ENCODE measurements around the gene RAI2.
A peak's percentile ranks its signal among the peaks of the same experiment; 100 is the strongest.

Gene RAI2

GRCh38 chrX:17809273-17809672 is 51.8 kb downstream of the RAI2 start (continued):
- TF ChIP-seq TSHZ1 (tag by site-specific recombination; IDR thresholded peaks at IDR 0.05; ENCODE audit: borderline replicate concordance) (no peak), ZSCAN16 (tag by site-specific recombination; IDR thresholded peaks at IDR 0.05) (no peak), ZSCAN23 (tag by site-specific recombination; IDR thresholded peaks at IDR 0.05) (no peak), ZNF510 (tag by site-specific recombination; IDR thresholded peaks at IDR 0.05; ENCODE audit: insufficient replicate concordance) (no peak), YY1 (tag by site-specific recombination; IDR thresholded peaks at IDR 0.05) (no peak), ZNF335 (tag by site-specific recombination; conservative IDR thresholded peaks at IDR 0.05) (no peak), AEBP2 (tag by site-specific recombination; IDR thresholded peaks at IDR 0.05; ENCODE audit: borderline replicate concordance) (no peak), ZNF768 (tag by site-specific recombination; IDR thresholded peaks at IDR 0.05) (no peak), PRDM6 (tag by site-specific recombination; IDR thresholded peaks at IDR 0.05) (peak; percentile 89), ZNF645 (tag by site-specific recombination; IDR thresholded peaks at IDR 0.05) (no peak), ZNF302 (tag by site-specific recombination; IDR thresholded peaks at IDR 0.05; ENCODE audit: low read depth) (no peak), MEIS1 (CRISPR knock-in tag; IDR thresholded peaks at IDR 0.05; ENCODE audit: borderline replicate concordance) (no peak), ZNF488 (tag by site-specific recombination; IDR thresholded peaks at IDR 0.05) (no peak), ZNF529 (tag by site-specific recombination; IDR thresholded peaks at IDR 0.05; ENCODE audit: insufficient replicate concordance) (no peak), ZNF324 (tag by site-specific recombination; IDR thresholded peaks at IDR 0.05) (no peak), ZNF785 (tag by site-specific recombination; IDR thresholded peaks at IDR 0.05) (no peak), GLI4 (tag by site-specific recombination; IDR thresholded peaks at IDR 0.05) (no peak), ZBTB20 (tag by site-specific recombination; IDR thresholded peaks at IDR 0.05) (no peak), ZNF214 (tag by site-specific recombination; IDR thresholded peaks at IDR 0.05; ENCODE audit: borderline replicate concordance) (no peak), ZBTB1 (tag by site-specific recombination; IDR thresholded peaks at IDR 0.05) (no peak), ZXDB (tag by site-specific recombination; IDR thresholded peaks at IDR 0.05) (peak; percentile 64), ZNF585B (tag by site-specific recombination; IDR thresholded peaks at IDR 0.05) (no peak), ZNF449 (tag by site-specific recombination; IDR thresholded peaks at IDR 0.05) (no peak), ZNF404 (tag by site-specific recombination; IDR thresholded peaks at IDR 0.05) (no peak), ZNF621 (tag by site-specific recombination; IDR thresholded peaks at IDR 0.05) (no peak), ZFP3 (tag by site-specific recombination; IDR thresholded peaks at IDR 0.05; ENCODE audit: low read depth) (no peak), ZBTB26 (tag by site-specific recombination; optimal IDR thresholded peaks at IDR 0.05) (no peak), ZNF513 (tag by site-specific recombination; IDR thresholded peaks at IDR 0.05) (no peak)

Measured in HEK293 (cell line).